Breast epithelium (tissue), 3 donors: Measurements from ENCODE around the gene EFL1.

ENCODE experiments used
- CTCF ChIP-seq, 3 donors: fragments of 450-650 bp; IDR thresholded peaks; one replicate each; pipeline ENCODE4 v1.5.1; 2016 to 2017; ENCODE audit warnings: antibody characterized with exemption in 3 of 3, mild to moderate bottlenecking in 3 of 3, moderate library complexity in 3 of 3
- POLR2A ChIP-seq: fragments of 450-650 bp; IDR thresholded peaks from one replicate; pipeline ENCODE4 v1.6.1; 2016; ENCODE audit warnings: antibody characterized with exemption, mild to moderate bottlenecking, moderate library complexity
- POLR2AphosphoS5 ChIP-seq, 3 donors: sonication (generic); formaldehyde crosslinking; IDR thresholded peaks; one replicate each; pipeline ENCODE4 v1.6.1; 2017; ENCODE audit warnings: antibody characterized with exemption in 3 of 3

GRCh38 chr15:82298520-82298919 is 36.0 kb upstream of the EFL1 start:
- no peak for TF ChIP-seq CTCF (IDR thresholded peaks at IDR 0.05)
- TF ChIP-seq POLR2AphosphoS5 (IDR thresholded peaks at IDR 0.05), result no peak
- TF ChIP-seq POLR2A, result no peak
